Measurements from ENCODE around the gene GAPVD1.

DNA sequence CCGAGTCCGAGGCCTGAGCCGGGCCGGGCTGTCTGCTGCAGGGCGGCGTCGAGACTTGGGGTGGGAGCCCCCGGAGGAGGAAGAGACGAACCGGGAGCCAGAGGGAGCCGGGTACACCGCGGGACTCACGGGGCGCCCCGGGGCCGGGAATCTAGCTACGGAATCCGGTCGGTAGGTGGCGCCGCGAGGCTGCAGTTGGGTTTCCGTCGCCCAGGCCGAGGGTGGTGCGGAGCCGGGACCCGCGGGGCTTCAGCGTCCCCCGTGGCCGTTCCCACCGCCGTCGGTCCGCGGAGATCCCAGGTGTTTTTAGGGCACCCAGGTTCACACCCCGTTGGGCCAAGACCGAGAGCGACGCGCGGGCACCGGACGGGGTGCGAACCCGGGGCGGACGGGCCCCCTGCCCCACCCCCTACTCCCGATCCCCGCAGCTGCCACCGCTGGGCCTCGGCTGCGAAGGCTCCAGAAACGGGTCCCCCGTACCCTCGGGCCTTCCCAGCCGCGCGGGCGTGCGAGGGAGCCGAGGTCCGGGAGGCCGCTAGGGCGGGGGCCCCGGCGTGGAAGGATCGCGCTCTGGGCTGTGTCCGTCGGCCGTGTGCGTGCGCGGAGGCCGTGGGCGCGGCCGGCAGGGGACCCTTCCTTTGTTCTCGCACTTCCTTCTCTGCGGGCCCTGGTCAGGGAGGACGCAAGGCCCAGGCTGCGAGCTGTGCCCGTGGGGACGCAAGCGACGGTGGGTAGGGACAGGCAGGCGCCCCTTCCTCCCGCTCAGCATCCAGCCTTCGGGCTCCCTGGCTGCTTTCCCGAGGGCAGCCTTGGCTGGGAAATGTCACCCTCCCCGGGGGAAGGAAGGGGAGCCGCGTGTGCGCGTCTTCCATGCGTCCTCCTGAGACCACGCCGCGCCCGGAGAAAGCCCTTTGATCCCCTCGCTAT lies 146.6 kb downstream of the GAPVD1 start:
- TF ChIP-seq CTCF (IDR thresholded peaks at IDR 0.05; ENCODE audit: insufficient read depth, low read length) (peak; percentile 56), POLR2AphosphoS5 (IDR thresholded peaks at IDR 0.05; ENCODE audit: low read depth) (no peak), SPI1 (IDR thresholded peaks at IDR 0.05; ENCODE audit: borderline replicate concordance, low read depth) (no peak), GABPA (IDR thresholded peaks at IDR 0.05; ENCODE audit: low read depth) (no peak), REST (IDR thresholded peaks at IDR 0.05; ENCODE audit: insufficient replicate concordance, low read depth) (no peak)
